HG03108 (cell line): ENCODE measurements around the gene ROBO1.

Experiments
- ATAC-seq: cut with Tn5 transposase; IDR thresholded peaks from one replicate; pipeline ENCODE4 v1.9.1; 2021; ENCODE audit warnings: moderate library complexity; ENCODE audit not compliant: unreplicated experiment

The ROBO1 gene

DNA sequence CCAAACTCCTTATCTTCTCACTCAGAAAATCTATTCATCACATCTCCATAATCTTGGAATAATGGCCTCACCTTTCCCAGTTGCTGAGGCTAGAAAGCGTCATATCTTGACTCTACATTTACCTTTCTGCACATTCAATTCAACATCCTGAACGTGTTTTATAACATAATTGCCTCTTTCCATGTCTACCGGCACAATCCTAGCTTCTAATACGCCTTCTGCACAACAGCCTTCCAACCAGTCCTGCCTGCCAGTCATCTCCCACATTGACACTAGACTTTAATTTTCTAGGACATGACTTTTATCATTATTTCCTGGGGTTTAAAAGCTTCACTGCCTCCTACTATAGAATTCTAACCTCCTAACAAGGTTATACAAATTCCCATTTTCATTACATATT, 906.6 kb downstream of the ROBO1 start:
- no peak for ATAC-seq

DNA sequence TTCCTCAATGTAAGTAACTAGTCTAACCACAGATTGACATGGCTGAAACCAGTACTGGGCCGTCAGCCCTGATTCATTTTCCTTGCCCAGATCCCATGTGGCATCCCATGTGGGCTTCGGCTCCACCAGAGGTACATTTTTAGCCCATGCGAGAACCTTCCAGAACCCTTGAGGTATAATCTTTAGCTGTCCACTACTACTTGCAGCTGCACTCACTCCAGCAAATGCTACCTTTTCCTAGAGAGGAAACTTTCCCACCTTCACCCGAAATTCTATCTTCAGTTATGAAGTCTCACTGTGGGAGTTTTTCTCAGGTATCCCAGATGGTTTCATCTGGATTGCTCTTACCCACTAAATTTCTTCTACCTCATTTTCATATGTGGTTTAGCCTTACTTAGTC, 907.2 kb downstream of the ROBO1 start:
- ATAC-seq = no peak

DNA sequence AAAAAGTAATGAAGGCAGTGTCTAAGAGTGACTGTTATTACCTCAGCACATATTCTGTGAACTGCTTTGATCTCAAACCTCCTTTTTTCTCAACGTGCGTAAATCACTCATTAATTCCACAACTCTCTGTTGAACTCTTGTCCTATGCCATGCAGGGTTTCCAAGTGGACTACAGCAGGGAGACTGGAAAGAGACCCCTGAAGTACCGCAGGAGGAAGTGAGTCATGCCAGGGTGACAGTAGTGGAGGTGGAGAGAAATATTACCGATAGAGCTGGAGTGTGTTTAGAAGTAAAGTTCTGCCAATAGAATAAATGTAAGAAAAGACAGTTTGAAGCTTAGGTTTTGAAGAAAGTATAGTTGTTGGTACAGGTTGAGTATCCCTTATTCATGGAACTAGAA, 908.9 kb downstream of the ROBO1 start:
- ATAC-seq = no peak

DNA sequence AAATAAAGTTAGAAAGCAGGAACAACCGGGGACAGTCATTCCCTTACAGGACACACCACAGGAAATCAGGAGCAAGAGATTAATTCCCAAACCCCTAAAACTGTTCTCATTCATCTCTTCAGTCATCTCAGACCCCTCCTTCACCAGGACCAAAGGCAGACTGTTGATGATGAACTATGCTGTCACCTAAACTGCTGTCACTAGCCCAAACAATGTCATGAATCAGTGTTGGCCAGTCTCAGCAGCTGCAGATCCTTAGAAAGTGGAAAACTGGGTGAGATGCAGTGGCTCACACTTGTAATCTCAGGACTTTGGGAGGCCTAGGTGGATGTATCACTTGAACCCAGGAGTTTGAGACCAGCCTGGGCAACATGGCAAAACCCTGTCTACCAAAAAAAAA, 909.6 kb downstream of the ROBO1 start:
- ATAC-seq = no peak

DNA sequence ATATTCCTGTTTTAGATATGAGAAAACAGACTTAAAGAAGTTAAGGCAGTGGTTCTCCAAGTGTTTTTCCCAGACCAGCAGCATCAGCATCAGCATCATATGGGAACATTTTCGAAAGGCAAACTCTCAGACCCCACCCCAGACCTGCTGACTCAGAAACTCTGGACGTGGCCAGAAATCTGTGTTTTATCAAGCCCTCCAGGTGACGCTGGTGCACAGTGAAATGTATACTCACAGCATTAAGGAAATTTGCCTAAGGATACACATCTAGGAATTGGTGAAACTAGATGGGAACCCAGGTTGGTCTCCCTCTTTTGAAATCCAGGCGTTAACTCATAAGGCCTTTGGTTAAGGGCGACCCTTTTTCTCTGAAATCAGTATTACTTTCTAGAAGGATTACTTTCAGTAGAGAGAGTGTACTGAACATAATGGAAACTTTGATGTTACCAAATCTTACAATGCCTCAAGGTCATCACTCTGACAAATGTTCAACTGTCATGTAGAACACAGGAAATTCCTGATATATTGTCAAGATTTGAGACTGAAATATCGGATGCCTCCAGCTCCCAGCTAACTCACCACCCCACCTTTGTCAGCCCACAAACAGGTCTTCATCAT, 910.2 kb downstream of the ROBO1 start:
- ATAC-seq = no peak

DNA sequence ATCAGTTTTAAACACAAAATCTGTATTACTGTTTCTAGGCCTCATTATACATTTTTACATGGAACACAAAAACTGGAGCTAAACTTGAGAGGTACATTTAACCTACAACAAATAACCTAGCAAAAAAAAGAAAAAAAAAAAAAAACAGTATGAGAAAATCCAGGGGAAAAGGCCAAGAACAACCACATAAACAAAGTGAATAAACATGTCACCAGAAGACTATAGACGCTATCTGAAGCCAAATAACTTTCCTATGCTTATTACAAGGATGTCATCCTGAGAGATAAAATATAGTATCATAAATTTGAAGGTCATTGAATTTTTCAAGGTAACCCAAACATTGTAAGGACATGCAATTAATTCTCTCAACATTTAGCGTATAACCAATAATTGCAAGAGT, 911.6 kb downstream of the ROBO1 start:
- no peak for ATAC-seq

- ATAC-seq = no peak
These were observed 912.6 kb downstream of the ROBO1 start for GRCh38 chr3:78855190-78855589.

GRCh38 chr3:78848392-78849288, 919.2 kb downstream of the ROBO1 start:
- no peak for ATAC-seq

GRCh38 chr3:78847603-78848002, 920.2 kb downstream of the ROBO1 start:
- no peak for ATAC-seq

- no peak for ATAC-seq
These were observed 920.6 kb downstream of the ROBO1 start for GRCh38 chr3:78847203-78847602.

- no peak for ATAC-seq
These were observed 921.1 kb downstream of the ROBO1 start for GRCh38 chr3:78846718-78847117.

GRCh38 chr3:78845605-78846004, 922.2 kb downstream of the ROBO1 start:
- no peak for ATAC-seq

DNA sequence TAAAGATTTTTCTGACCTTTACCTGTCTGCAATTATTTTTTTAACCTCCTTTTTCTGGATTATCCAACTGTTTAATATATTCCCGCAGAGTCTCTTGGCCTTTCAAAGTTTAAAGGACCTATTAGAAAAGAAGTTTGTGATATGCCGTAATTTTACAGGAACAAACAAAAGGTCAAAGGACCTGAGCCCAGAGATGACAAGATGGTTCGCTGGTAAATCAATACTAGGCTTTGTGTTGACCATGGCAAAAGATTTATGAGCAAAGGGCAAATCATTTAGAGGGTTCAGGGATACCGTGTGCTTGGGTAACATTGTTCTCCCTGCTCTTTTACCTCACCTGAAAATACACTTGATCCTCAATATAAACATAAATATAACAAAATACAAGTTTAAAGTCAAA, 923.5 kb downstream of the ROBO1 start:
- no peak for ATAC-seq

DNA sequence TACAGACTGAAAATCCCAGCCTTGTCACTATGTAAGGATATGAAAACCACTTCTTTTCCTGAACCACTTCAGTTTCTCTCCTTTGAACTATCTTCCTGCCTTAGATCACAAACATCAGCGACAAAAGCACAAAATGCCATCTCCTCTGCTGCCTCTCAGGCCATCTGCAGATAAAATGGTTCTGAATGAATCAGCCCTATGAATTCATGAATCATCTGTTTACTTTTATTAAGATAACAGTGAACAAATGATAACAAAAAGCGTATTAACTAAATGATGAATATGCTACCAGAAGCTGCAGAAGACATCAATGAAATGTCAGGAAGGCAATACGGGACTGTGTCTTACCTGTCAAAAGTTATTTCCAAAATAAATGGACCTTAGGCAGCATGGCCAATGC, 928.1 kb downstream of the ROBO1 start:
- no peak for ATAC-seq

GRCh38 chr3:78838362-78838761, 929.4 kb downstream of the ROBO1 start:
- ATAC-seq = no peak

DNA sequence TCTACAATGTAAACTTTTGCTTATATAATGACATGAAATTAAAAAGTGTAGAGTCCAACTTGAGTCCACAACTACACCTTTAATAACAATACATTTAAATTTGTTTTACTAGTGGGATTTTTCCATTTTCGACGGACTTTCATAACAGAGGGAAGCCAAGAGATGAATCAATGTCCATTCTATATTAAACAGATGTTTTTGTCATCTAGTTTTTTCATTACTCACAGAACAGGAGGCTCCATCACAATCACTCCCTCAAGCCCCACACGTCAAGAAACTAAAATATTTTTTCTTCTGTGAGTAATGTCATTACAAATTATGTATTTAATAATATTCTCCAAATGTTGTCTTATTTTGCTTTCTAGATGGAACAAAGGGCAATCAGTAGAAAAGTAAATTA, 932.9 kb downstream of the ROBO1 start:
- ATAC-seq = no peak

GRCh38 chr3:78832785-78833204, 935.0 kb downstream of the ROBO1 start:
- ATAC-seq = no peak

DNA sequence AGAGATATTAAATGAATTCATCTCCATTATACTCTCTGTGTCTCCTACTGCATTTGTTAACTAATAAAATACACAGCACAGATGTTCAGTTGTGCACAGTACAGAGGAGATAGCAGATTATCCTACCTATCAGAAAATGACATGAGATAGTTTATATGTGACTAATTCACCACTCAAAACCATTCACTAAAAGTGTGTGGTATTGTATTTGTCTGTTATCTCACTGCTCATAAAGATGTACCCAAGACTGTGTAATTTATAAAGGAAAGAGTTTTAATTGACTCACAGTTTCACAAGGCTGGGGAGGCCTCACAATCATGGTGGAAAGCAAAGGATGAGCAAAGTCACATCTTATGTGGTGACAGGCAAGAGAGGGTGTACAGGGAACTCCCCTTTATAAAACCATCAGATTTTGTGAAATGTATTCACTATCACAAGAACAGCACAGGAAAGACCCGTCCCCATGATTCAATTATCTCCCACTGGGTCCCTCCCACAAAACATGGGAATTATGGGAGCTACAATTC, 936.3 kb downstream of the ROBO1 start:
- no peak for ATAC-seq

- no peak for ATAC-seq
These were observed 937.3 kb downstream of the ROBO1 start for GRCh38 chr3:78830470-78830869.

DNA sequence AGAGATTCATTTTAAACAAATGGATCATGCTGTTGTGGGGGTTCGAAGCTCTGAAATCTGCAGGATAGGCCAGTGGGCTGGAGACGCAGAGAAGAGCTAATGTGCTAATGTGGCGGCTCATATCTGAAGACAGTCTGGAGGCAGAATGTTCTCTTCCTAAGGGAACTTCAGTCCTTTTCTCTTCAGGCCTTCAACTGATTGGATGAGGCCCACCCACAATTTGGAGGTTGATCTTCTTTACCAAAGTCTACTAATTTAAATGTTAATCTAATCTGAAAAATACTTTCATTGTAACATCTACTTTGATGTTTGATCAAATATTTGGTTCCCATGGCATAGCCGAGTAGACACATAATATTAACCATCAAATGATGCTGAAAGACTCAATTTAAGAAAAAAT, 940.2 kb downstream of the ROBO1 start:
- ATAC-seq = no peak

DNA sequence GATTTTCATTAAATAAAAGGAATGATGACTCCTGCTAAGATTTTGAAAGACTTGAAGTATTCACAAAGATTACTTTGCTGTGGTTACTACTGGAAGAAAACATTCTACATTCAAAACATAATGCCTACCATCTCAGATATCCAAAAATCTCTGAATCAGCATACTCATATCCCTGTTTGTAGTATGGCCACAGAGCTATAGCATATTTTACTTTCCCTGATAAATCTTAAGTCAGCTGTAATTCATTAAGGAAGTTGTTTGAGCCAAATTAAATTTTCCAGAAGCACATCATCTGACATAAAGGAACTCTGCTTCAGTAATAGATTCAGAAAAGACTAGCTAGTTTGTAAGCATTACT, 942.0 kb downstream of the ROBO1 start:
- ATAC-seq = no peak

DNA sequence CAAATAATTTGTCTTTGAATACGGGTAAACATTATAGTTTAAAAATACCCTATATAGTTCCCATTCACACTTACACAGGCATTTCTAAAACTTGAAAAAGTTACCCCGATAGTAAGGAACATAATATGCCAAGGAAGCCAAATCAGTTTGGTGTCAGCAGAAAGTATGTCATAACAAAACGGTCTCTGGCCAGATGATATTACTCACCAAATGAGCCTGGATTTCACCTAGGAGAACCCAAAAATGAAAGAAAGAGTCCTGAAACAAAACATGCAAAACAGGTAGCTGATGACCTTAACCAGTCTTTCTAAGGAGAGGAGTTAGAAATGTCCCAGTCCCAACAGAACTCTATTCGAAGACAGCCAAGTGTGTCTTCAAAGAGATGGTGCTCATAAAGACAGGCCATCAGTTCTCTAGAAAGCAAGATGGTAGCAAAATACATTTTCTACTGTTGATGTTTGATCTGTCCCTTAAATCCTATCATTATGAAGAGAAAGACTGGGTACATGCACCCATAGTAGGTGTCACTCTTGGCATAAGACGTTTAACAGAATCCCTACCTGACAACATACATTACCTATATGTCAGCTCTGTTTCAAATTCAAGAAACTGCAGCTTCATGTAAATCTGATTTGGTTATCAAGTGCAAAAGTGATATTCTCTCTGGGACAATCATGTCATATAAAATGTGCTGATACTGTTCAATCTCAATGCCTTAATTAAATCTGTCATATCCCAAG, 942.5 kb downstream of the ROBO1 start:
- no peak for ATAC-seq
